GM19324 (cell line): ENCODE measurements around the gene GAS7.
"Not testable (repeated sequence)": the region's sequence is repeated elsewhere in the genome, so short reads cannot be mapped to it uniquely, and the experiment has no call there.

Source experiments
- ATAC-seq: cut with Tn5 transposase; IDR thresholded peaks from one replicate; pipeline ENCODE4 v1.9.1; 2021; ENCODE audit warnings: mild to moderate bottlenecking, moderate library complexity; ENCODE audit not compliant: unreplicated experiment, low FRiP score

Gene GAS7

DNA sequence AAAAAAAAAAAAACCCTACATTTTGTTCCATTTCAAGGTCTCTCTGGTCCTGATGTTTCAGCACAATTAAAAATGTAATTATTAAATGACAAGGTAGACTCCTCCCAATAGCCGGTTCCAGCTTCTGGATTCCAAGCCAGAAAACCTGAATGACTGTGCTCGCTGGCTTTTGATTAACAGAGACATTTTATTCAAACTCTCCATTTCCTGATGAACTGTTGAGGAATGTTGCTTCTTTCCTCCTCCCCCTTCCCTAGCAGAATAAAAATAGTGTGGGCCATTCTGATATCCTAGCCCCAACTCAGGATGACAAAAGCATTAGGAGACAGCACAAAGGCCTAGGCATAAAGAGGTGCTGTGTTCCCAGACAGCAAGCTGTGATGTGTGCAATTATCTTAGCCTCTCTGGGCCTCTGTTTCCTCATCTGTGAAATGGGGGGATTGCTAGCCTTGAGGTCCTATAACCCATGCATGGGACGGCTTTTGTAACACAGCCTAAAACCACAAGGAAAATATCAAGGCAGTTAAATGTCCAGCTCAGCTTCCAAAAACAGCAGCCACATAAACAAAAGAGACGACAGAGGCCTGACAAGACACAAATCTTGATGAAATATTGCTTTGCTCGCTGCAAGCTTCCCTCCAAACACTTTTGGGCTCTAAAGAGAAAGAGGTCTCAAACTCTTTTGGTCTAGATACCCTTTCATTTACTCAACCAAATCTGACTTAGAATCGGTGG is 166.1 kb downstream of the GAS7 start:
- no peak for ATAC-seq

DNA sequence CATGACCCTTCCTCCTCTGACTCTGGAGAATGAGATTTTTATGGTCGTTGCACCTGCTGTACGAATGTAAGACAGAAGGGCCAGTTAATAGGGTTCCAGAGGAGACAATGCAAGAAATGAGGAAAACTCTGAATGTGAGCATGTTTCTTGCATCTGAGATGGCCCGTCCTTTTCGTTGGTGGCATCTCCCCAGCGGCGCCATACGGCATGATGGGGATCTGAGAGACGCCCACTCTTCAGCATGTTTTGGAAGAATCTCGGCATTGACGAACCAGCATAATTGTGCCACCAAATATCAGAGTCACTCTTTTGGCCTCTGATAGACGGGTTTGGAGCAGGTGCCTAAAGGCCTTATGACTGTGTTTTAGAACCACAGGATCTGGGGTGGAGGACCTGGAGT is 166.8 kb downstream of the GAS7 start:
- ATAC-seq: no peak

DNA sequence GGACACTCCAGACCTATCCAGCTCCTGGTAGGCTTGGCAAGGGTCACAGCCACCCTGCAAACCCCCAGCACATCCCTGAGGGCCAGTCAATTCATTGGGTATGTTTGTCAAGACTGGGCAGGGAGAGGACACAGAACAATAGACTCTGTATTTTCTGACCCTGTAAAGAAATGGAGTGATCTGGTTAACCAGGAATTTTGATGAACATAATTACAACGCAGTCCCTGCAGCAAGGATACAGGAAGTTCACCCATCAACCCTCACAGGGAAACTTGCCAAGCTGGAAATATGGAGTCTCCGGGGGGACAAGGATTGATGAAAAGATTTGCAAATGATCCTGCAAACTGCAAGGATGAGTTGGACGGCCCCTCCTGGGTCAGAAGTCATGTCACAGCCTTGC is 167.3 kb downstream of the GAS7 start:
- no peak for ATAC-seq

DNA sequence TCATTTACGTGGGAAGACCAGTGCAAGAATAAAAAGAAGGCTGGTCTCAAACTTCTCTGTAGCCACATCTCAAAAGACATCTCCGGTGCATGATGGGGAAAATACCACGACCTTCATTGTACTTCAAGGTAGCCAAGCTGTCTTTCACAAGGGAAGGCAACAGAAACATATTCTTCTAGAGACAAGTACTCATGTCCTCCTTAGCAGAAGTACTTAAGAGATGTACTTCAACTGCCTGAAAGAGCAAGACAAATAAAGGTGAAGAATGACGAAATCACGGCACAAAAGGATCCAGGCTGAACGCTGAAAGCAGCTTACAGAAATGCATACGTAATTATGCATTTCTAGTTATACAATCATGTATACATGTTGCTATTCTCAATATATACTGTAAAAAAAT is 169.3 kb downstream of the GAS7 start:
- no peak for ATAC-seq

DNA sequence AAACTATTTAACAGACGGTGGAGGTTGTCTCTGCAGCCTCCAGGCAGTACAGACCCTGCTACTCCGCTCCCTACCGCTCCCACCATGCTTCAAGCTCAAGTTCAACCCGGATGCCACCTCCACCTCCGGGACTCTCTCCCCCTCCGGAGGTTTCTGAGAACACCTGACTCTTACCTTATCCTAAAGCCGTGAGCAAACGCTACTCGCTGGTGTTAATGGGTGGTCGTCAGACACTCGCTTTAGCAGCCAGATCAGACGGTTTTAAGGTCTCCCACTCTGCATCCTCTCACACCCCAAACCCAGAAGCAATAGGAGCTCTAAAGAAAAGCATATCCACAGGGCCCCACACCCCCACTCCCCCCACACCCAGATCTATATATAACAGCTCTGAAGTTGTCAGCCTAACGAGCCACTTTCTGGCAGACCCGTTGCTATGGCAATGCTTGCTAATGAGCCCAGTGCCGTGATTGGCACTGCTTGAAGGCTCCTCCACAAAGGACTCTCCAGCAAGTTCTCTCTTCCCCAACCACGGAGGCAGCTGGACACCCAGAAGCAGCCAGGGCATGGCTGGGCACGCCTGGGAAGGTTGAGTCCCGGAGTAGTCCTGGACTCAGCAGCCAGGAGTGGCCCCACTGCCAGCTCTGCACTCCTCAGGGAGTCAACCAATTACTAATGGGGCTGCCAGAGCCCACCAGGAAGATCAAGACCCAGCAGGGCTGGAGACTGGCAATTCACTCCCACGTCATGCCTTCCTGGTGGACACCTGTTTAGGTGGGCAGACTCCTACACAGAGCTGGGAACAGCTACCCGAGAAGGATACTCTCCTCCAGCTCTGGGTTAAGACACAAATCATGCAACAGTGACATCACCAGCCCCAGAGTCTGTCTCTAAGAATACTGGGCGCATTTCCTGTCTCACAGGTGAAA is 172.2 kb downstream of the GAS7 start:
- no peak for ATAC-seq

DNA sequence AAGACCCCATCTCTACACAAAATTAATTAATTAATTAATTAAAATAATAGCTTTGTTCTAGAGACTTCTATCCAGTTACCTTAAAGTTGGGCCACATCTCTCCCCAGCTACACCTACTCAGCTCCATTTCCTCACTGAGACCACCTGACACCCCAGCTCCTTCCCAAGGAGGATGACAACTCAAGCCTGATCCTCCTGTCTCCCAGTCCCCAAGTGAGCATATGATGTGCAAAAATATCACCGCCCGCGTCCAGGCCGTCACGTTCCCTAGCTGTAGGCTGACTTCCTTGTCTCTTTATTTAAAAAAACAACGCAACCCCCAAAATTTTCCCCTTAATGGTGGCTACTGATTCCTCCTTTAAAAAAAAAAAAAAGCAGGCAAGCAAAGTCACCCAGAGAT is 173.2 kb downstream of the GAS7 start:
- no peak for ATAC-seq

DNA sequence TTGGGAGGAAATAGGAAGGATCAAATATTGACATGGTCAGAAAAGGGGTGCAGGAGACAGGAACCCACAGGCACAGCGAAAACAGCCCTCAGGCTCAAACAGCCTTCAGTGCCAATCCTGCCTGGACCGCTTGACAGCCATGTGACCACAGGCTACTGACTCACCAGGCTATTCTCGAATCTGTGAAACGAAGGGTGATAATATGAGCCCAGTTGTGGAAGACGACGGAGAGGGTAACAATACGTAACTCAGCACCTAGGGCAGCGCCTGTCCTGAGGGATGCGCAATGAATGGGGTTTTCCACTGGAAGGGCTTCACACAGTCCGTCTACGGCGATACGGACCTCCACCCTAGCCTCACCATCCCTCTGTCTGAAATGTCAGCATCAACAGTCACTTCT is 176.0 kb downstream of the GAS7 start:
- no peak for ATAC-seq

DNA sequence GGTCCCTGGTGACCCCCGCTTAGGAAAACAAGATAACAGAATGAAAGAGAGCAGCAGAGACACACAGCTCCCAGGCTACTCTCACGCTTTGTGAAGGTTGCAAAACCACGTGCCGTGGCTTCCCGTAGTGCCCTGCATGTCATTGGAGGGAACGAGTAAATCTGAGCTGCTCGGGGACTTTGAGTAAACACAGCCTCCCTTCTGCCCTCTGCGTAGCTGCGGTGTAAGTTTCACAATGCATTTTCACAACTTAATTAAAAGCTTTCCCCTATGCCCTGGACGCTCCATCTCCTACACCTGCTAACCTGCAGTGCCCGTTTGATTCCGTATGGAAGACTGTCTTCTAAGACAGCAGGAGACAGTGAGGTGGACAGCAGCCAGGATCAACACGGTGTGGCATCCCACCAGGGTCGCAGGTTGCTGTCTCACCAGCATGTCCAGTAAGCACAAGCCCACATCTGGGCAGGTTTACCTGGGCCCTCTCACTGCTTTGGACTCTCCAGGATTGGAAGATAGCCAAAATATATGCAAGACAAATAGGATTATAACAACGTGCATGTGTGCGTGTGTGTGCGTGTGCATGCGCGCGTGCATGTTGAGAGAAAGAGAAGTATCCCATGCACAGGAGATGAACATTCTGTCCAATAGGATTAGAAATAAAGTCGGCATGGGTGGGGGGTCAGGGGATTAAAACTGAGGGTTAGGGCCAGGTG is 177.0 kb downstream of the GAS7 start:
- ATAC-seq: no peak

DNA sequence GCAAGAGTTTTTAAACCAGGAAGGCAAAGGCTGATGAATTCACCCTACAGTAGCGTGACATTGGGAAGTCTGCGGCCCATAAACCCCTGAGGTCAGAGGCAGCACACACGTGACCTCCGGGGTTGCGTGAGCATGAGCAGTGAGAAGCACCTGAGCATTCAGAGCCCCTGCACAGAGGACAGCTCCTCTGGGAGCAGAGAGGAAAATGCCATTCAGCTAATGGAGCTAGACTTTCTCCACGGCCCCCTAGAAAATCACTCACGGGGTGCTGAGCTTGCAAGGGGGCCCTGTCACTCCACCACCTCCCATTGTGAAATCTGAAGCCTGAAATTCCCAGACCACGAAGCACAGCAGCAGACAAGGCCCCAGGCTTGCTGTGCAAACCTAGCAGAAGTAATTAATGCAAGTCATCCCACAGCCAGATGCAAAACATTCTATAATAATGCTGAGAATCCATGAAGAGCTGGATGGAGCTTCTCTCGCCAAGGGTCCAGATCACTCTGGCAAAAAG is 178.4 kb downstream of the GAS7 start:
- no peak for ATAC-seq

DNA sequence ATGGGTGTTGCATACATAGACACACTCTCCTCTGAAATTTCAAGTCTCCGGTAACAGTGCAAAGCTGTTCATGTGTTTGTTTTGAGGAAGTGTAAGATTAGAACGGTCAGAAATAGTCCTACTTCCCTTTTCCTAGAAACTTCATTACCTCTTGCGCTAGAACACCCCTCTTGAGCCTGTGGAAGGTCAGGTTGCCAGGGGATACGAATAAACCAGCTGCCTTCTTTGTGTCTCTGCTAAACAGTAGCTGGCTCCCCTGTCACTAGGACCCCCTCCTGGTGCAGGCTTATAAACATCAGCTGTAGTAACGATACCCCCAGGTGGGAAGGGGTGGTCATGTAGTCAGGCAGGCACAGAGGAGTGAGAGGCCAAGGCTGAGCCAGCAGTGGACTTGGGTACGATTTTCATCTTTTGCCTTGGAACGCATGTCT is 179.9 kb downstream of the GAS7 start:
- no peak for ATAC-seq

DNA sequence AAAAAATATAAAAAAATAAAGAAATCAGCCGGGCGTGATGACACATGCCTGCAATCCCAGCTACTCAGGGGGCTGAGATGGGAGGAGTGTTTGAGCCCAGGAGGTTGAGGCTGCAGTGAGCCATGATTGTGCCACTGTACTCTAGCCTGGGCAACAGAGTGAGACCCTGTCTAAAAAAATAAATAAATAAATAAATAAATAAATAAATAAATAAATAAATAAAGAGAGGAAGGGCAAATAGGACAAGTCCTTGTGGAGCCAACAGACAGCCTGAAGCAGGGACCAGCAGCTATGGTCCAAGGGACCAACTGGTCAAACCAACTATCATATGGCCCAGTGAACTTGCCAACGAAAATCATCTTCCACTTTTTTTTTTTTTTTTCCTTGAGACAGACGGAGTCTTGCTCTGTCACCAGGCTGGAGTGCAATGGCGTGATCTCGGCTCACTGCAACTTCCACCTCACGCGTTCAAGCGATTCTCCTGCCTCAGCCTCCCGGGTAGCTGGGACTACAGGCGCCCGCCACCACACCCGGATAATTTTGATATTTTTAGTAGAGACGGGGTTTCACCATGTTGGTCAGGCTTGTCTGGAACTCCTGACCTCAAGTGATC is 181.3 kb downstream of the GAS7 start:
- not testable (repeated sequence) for ATAC-seq

DNA sequence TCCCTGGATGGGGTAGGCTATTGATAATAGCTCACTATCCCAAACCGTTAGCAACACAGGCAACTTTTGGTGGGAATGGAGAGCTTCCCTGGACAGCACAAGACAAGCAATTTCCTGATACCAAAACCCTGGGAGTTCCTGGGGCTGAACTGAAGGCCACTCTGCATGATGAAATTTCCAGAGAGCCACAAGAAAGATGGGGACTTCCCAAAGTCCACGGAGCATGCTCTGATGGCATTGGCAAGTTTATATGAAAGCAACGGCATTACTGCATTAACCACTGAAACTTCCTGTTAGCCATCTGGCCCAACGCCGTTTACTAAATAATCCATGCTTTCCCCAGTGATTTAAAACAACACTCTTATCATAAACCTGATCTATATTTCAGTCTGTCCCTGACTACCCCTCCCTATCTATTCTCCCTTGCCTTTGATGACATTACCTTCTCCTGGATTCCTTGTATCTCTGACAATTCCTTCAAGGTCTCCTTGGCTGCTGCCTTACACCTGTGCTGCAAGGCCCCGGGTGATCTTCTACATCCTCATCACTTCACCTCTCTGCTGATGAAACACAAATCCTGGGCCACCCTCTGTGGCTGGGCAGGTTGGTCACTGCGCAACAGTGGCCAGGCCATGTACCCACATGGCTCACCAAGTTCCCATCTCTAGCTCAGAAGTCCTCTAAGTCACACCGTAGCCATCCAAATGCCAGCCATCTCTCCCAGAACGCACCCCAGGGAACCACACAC is 184.9 kb downstream of the GAS7 start:
- ATAC-seq: peak; percentile 64

DNA sequence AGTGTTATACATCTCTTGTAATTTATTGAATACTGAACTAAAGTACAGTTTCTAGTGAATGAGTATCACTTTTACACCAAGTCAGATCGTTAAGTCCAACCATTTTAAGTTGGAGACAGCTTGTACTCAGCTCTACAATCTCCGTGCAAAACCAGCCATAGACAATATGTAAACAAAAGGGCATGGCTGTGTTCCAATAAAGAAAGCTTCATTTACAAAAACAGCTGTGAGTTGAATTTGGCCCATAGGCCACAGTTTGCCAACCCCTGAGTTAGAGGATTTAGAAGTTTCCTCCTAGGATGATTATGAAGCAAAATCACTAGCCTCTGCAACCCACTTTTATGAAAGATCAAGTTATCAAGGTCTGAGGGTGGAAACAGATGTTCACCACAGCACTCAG is 187.7 kb downstream of the GAS7 start:
- no peak for ATAC-seq

DNA sequence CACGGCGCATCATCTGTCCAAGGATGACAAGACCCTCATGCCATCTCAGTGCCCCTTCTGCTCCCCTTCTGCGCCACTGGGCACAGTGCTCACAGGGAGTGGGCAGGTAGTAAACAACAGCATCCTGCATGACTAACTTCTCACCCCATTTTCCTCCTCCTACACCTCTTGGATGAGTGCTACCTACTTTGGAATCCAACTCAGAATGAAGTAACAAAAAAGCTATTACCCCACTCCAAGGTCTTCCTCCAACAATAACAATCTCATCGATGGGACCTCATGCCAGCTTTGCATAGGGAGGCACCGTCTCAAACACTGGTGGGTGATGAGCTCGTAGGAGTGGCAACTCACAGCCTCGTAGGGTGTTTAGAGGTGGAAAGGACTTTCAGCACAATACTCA is 194.7 kb downstream of the GAS7 start:
- ATAC-seq: no peak

DNA sequence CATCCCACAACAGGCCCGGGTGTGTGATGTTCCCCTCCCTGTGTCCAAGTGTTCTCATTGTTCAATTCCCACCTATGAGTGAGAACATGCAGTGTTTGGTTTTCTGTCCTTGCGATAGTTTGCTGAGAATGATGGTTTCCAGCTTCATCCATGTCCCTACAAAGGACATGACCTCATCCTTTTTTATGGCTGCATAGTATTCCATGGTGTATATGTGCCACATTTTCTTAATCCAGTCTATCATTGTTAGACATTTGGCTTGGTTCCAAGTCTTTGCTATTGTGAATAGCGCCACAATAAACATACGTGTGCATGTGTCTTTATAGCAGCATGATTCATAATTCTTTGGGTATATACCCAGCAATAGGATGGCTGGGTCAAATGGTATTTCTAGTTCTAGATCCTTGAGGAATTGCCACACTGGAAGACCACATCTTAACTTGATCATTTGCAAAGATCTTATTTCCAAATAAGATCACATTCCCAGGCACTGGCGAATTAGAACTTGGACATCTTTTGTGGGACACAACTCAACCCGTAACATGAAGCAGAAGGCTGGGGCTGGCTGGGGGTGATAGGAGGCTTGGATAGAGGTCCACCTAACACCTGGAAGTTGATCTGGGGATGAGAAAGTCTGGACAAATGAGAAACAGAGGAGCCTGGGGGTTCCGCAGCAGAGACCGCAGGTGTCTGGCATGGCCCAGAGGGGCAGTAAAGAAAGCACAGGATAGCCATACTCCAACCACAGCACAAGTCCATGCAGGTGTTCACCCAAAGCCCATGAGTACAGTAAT is 195.6 kb downstream of the GAS7 start:
- not testable (repeated sequence) for ATAC-seq

DNA sequence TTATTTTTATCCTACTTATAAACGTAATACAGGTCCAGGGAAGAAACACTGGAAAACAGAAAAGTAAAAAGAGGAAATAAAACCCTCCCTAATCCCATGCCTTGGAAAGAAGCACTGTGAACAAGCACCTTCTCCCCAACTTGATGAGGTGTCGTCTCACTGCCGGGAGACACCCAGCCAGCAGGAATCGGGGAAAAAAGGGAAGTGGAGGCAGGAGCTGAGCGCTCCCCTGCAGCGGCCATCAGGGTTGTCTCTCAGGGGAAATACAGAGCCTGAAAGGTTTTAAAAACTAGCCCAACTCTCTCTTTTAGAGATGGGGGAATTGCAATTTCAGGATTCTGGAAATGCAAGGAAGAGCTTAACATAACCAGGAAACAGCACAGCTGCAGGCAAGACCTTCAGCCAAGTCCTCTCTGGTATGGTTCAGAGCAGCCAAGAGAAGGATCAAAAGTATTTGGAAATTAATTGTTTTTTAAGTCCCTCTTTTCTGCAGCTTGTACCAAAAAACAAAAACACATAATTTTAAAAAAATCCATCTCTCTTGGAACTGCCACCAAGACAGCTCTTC is 197.0 kb downstream of the GAS7 start:
- no peak for ATAC-seq

DNA sequence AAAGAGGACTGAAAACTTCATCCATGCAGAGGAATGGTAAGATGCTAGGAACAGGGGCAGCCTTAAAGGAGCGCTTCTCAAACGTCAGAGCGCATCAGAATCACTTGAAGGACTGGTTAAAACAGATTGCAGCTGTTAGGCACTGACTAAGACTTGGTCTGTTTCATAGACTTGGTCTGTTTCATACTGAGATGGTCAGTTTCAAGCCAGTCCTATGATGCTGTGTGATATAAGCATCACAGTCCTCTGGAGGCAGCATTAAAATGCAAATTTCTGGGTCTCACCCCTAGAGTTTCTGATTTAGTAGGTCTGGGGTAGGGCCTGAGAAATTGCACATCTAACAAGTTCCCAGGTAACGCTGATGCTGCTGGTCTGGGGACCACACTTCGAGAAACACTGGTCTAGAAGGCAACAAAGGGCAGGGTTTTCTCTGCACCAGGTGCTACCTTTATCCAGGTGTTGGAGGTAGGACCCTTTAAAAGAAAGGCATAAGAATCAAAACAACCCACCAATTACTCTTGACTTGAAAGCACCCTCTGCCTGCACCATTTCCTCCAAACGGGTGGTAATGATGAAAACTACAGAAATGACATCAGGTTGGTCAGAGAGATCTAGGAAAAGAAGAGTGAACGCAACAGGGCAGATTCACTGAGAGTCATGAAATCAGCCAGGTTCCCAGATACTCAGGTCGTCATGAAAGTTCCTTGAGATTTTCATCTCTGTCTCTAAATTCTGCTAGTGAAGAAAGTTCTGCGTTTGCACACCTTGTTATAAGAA is 198.3 kb downstream of the GAS7 start:
- ATAC-seq: no peak

DNA sequence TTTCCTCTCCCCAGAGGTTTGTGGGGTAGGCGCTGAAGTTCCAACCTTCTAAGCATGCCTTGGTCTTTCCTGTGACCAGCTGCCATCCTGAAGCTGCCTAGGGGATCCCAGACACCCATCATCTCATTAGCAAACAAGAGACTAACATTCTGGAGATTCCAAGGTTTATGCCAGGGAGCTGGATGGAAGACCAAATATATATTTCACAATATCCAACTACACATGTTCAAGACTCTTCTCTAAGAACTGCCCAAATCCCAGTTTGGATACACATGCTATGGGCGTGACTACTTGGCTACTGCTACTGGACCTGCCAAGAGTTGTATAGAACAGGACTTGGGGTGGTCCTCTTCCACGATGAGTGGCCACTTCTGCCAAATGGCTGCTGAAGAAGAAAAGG is 200.3 kb downstream of the GAS7 start:
- no peak for ATAC-seq
